ENCODE results near the gene SLC12A4. TPM values are rescaled to one million over a fixed set of nuclear protein-coding genes. Genes with fewer than 3 reads are reported as not detected.
"Not testable (repeated sequence)": the region's sequence is repeated elsewhere in the genome, so short reads cannot be mapped to it uniquely, and the experiment has no call there.

SLC12A4 gene
- total RNA-seq, 2 experiments from 2014 or later, result 42.5 TPM

DNA sequence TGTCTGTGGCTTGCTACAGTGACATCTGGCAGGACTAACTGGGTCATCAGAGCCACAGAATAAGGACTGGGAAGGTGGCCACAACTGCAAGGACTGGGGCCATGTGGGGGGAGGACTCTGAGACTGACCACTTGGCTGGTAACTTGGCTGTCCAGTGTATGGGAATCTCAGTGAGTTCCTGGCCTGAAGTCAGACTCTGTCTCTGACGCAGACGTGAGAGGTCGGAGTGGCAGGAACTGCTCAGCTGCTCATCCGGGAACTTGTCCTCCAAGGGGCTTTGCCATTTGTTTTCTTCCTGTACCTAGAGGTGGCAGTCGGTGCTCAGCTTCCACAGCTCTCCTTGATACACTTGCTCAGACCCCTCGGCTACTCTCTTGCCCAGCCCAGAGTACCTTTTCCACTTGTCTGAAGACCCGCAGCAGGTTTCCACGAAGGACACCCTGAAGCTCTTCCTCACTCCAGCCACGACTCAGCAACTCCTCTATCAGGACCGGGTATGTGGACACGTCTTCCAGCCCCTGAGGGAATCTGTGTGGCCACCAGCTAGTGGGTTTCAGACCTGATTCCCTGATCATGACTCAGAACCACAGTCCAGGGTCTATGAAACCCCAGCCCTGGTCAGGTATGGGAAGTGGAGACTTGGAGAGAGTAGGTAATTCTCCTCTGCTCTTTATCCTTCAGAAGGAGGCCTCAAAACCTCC, 19.2 kb upstream of the SLC12A4 start:
- CTCF ChIA-PET, result interaction anchor here (1.3 to 3.0 kb wide), 2 partner anchors 53 to 171 kb away, joined by 3 to 9 read pairs; no protein-coding TSS in a partner anchor
- peaks cover 31% of the 10 kb centered on the region for H3K4me1 Mint-ChIP-seq (ENCODE audit: low read depth)
- ATAC-seq (no peak), DNase-seq (no peak)
- no peaks in the 10 kb centered on the region for H3K36me3 Mint-ChIP-seq (ENCODE audit: low read depth)
- H3K9me3 Mint-ChIP-seq (ENCODE audit: insufficient read depth), result no peaks in the 10 kb centered on the region
- no peaks in the 10 kb centered on the region for H3K27me3 Mint-ChIP-seq (ENCODE audit: low read depth)
- POLR2A ChIA-PET, result interaction anchor here (0.9 kb wide), 1 partner anchor 35 kb away, joined by 3 read pairs; no protein-coding TSS in a partner anchor
- no peak overlapping the region for H3K4me3 Mint-ChIP-seq
- H3K27ac Mint-ChIP-seq, result no peak overlapping the region

GRCh38 chr16:67986949-67987348, 18.5 kb upstream of the SLC12A4 start:
- H3K9me3 Mint-ChIP-seq (ENCODE audit: insufficient read depth), result no peaks in the 10 kb centered on the region
- no peaks in the 10 kb centered on the region for H3K36me3 Mint-ChIP-seq (ENCODE audit: low read depth)
- DNase-seq, result no peak
- H3K4me1 Mint-ChIP-seq (ENCODE audit: low read depth), result peaks cover 27% of the 10 kb centered on the region
- ChIA-PET CTCF (interaction anchor here (1.0 to 3.0 kb wide), 3 partner anchors 48 to 170 kb away, joined by 3 to 9 read pairs (median 3); no protein-coding TSS in a partner anchor), POLR2A (interaction anchor here (0.9 kb wide), 1 partner anchor 36 kb away, joined by 3 read pairs; no protein-coding TSS in a partner anchor)
- no peak overlapping the region for H3K27ac Mint-ChIP-seq
- H3K27me3 Mint-ChIP-seq (ENCODE audit: low read depth), result no peaks in the 10 kb centered on the region
- no peak overlapping the region for H3K4me3 Mint-ChIP-seq
- no peak for ATAC-seq

- ATAC-seq (no peak), DNase-seq (no peak)
- Mint-ChIP-seq H3K27ac (no peak overlapping the region), H3K36me3 (ENCODE audit: low read depth) (no peaks in the 10 kb centered on the region), H3K4me1 (ENCODE audit: low read depth) (peaks cover 27% of the 10 kb centered on the region), H3K27me3 (ENCODE audit: low read depth) (peaks cover 2% of the 10 kb centered on the region), H3K4me3 (no peak overlapping the region), H3K9me3 (ENCODE audit: insufficient read depth) (no peaks in the 10 kb centered on the region)
- POLR2A ChIA-PET, result interaction anchor here (0.6 to 1.5 kb wide), 4 partner anchors 11 to 41 kb away, joined by 3 to 5 read pairs (median 4); partner anchors contain the start of genes DDX28 and DUS2
- CTCF ChIA-PET, result interaction anchor here (1.2 to 5.4 kb wide), 6 partner anchors 9 to 166 kb away, joined by 3 to 32 read pairs (median 6); partner anchors contain the start of gene PSMB10
These were observed 13.7 kb upstream of the SLC12A4 start for GRCh38 chr16:67982011-67982696.

GRCh38 chr16:67979955-67980678, 11.7 kb upstream of the SLC12A4 start, which contains the start of gene DPEP3:
DPEP3 (minus strand) TSS chr16:67980499; CDS start chr16:67980380, 119 bp downstream.
- no peaks in the 10 kb centered on the region for H3K36me3 Mint-ChIP-seq (ENCODE audit: low read depth)
- H3K27ac Mint-ChIP-seq, result no peak within 1 kb of the TSS
- peaks cover 27% of the 10 kb centered on the region for H3K4me1 Mint-ChIP-seq (ENCODE audit: low read depth)
- POLR2A ChIA-PET, result no interaction called here
- no peaks in the 10 kb centered on the region for H3K9me3 Mint-ChIP-seq (ENCODE audit: insufficient read depth)
- no peak within 1 kb of the TSS for H3K4me3 Mint-ChIP-seq
- H3K27me3 Mint-ChIP-seq (ENCODE audit: low read depth), result peaks cover 6% of the 10 kb centered on the region
- DNase-seq (no peak), ATAC-seq (no peak)
- CTCF ChIA-PET, result interaction anchor here (0.8 to 5.4 kb wide), 3 partner anchors 9 to 61 kb away, joined by 3 to 32 read pairs (median 7); no protein-coding TSS in a partner anchor

GRCh38 chr16:67977469-67978227, 9.2 kb upstream of the SLC12A4 start:
- POLR2A ChIA-PET, result no interaction called here
- no peak overlapping the region for H3K27ac Mint-ChIP-seq
- H3K4me3 Mint-ChIP-seq, result no peak overlapping the region
- H3K4me1 Mint-ChIP-seq (ENCODE audit: low read depth), result peaks cover 2% of the 10 kb centered on the region
- CTCF ChIA-PET, result interaction anchor here (1.5 to 1.7 kb wide), 3 partner anchors 13 to 63 kb away, joined by 4 to 6 read pairs (median 4); no protein-coding TSS in a partner anchor
- ATAC-seq (no peak), DNase-seq (no peak)
- H3K9me3 Mint-ChIP-seq (ENCODE audit: insufficient read depth), result no peaks in the 10 kb centered on the region
- H3K27me3 Mint-ChIP-seq (ENCODE audit: low read depth), result peaks cover 6% of the 10 kb centered on the region
- no peaks in the 10 kb centered on the region for H3K36me3 Mint-ChIP-seq (ENCODE audit: low read depth)

DNA sequence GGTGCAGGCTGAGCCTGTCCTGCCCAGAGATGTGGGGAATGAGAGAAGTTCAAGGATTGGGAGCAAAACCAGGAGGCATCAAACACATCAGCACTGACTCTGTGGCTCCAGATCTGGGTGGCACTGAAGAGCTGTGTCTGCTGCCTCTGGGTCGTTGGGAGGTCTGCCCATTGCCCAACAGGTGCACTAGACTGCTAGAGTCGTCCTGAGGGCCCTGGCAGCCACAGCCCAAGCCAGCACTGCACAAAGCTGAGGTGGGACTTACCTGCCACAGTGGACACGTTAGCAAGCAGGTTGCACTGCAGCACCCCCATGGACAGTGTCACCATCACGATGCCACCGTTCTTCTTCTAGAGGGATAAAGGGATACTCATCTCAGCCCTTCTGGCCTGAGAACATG, 8.6 kb upstream of the SLC12A4 start:
- ATAC-seq (no peak), DNase-seq (no peak)
- Mint-ChIP-seq H3K27ac (no peak overlapping the region), H3K27me3 (ENCODE audit: low read depth) (peaks cover 6% of the 10 kb centered on the region), H3K9me3 (ENCODE audit: insufficient read depth) (no peaks in the 10 kb centered on the region), H3K4me1 (ENCODE audit: low read depth) (peaks cover 2% of the 10 kb centered on the region), H3K4me3 (no peak overlapping the region), H3K36me3 (ENCODE audit: low read depth) (no peaks in the 10 kb centered on the region)
- POLR2A ChIA-PET, result no interaction called here
- CTCF ChIA-PET, result interaction anchor here (1.5 to 1.7 kb wide), 3 partner anchors 13 to 64 kb away, joined by 4 to 6 read pairs (median 4); no protein-coding TSS in a partner anchor

DNA sequence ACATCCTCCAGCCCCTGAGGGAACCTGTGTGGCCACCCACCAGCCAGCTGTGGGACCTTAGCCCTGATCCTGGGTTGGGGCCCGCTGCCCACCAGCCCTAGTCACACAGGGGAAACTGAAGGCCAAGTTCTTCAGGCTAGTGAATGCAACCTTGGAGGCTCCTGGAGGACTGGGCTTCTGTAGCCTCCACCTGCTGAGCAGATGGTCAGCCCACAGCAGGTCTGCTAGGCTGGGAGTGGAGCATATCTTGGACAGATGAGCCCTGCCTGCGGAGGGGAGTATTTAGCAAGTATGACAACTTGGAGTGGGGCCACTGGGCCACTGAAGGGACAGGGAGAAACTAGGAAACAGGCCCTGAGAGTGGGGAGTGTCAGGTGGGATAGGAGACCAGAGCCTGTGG, 7.8 kb upstream of the SLC12A4 start:
- ATAC-seq, result no peak
- Mint-ChIP-seq H3K27ac (no peak overlapping the region), H3K4me3 (no peak overlapping the region), H3K9me3 (ENCODE audit: insufficient read depth) (no peaks in the 10 kb centered on the region), H3K4me1 (ENCODE audit: low read depth) (peaks cover 2% of the 10 kb centered on the region), H3K36me3 (ENCODE audit: low read depth) (no peaks in the 10 kb centered on the region), H3K27me3 (ENCODE audit: low read depth) (peaks cover 6% of the 10 kb centered on the region)
- no peak for DNase-seq
- POLR2A ChIA-PET, result no interaction called here
- CTCF ChIA-PET, result no interaction called here

- Mint-ChIP-seq H3K27ac (no peak overlapping the region), H3K36me3 (ENCODE audit: low read depth) (no peaks in the 10 kb centered on the region), H3K9me3 (ENCODE audit: insufficient read depth) (no peaks in the 10 kb centered on the region), H3K4me1 (ENCODE audit: low read depth) (peaks cover 2% of the 10 kb centered on the region), H3K27me3 (ENCODE audit: low read depth) (peaks cover 6% of the 10 kb centered on the region), H3K4me3 (no peak overlapping the region)
- CTCF ChIA-PET, result interaction anchor here (1.0 kb wide), 1 partner anchor 19 kb away, joined by 3 read pairs; no protein-coding TSS in a partner anchor
- POLR2A ChIA-PET, result no interaction called here
- DNase-seq, result no peak
- ATAC-seq, result no peak
These were observed 7.1 kb upstream of the SLC12A4 start for GRCh38 chr16:67975321-67976105.

GRCh38 chr16:67972285-67972684, 3.8 kb upstream of the SLC12A4 start:
- H3K27ac Mint-ChIP-seq; H3K4me3 Mint-ChIP-seq; DNase-seq; POLR2A ChIA-PET; ATAC-seq; H3K36me3 Mint-ChIP-seq (ENCODE audit: low read depth); H3K9me3 Mint-ChIP-seq (ENCODE audit: insufficient read depth); H3K27me3 Mint-ChIP-seq (ENCODE audit: low read depth): not testable (repeated sequence)
- peaks cover 18% of the 10 kb centered on the region for H3K4me1 Mint-ChIP-seq (ENCODE audit: low read depth)
- CTCF ChIA-PET, result interaction anchor here (1.0 kb wide), 1 partner anchor 9 kb away, joined by 3 read pairs; no protein-coding TSS in a partner anchor

DNA sequence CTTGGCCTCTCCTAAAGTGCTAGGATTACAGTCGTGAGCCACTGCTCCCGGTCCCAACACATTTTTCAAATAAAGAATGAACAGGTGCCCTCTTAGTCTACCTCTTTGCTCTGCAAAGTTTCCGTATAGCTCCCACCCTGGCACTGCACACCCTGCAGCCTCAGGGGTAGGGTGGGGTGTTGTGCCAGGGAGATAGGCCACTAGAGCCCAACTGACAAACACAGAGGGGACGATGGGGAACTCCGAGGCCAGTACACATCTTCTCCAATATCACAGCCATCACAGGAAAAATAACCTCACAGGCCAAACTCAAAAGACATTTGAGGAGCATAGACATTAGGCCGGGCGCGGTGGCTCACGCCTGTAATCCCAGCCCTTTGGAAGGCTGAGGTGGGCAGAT, 2.7 kb upstream of the SLC12A4 start:
- ATAC-seq, result no peak
- H3K4me3 Mint-ChIP-seq, result no peak overlapping the region
- POLR2A ChIA-PET, result interaction anchor here (1.2 kb wide), 1 partner anchor 11 kb away, joined by 5 read pairs; no protein-coding TSS in a partner anchor

More for the DNA sequence above, 2.7 kb upstream of the SLC12A4 start:
- Mint-ChIP-seq H3K27me3 (ENCODE audit: low read depth) (peaks cover 2% of the 10 kb centered on the region), H3K27ac (no peak overlapping the region), H3K36me3 (ENCODE audit: low read depth) (peaks cover 2% of the 10 kb centered on the region), H3K9me3 (ENCODE audit: insufficient read depth) (no peaks in the 10 kb centered on the region), H3K4me1 (ENCODE audit: low read depth) (peaks cover 30% of the 10 kb centered on the region)
- CTCF ChIA-PET, result interaction anchor here (2.4 kb wide), 1 partner anchor 10 kb away, joined by 7 read pairs; no protein-coding TSS in a partner anchor
- no peak for DNase-seq

All from activated CD8-positive, alpha-beta T cell treated with anti-CD3 and anti-CD28 coated beads, Interleukin-2, amount 10 ng/mL, durations not matched to agents 7 days and 5 days (primary cell).